ENCODE data around the gene ERC1. TPM values are rescaled to one million over a fixed set of nuclear protein-coding genes. Genes with fewer than 3 reads are reported as not detected.

The ERC1 gene
- polyA plus RNA-seq, 1 donor = 17.5 TPM

- no peak overlapping the region for H3K4me3 ChIP-seq (ENCODE audit: low read length)
- WGBS (ENCODE audit: insufficient coverage, low lambda C conversion rate) = 100% methylated on average over 1 of the region's 5 CpGs
These were observed 291.8 kb downstream of the ERC1 start for GRCh38 chr12:1282670-1283315.

DNA sequence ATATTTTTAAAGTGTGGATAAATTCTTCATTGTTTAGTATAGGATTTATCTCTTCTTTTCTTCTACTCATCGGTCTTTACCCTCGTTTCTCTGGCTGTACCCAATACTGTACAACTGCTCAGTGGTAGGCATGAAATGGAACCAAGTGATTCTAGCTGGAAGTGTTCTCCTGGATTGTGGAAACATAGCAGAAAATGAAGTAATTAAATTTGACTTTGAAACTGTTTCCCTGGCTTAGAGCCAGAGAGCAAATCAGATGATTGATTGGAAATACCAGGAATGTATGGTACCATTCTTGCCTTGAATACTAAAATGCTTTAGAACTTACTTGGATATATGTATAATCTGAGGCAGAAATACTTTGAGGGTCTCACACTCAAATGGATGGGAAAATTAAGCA is 292.3 kb downstream of the ERC1 start:
- Histone ChIP-seq H3K27ac (ENCODE audit: low read length) (no peak overlapping the region), H3K27me3 (ENCODE audit: control insufficient read depth, insufficient read depth, low read length) (no peaks in the 10 kb centered on the region), H3K4me3 (ENCODE audit: low read length) (no peak overlapping the region), H3K9me3 (ENCODE audit: control insufficient read depth, low read depth, low read length) (no peaks in the 10 kb centered on the region), H3K36me3 (ENCODE audit: control insufficient read depth, insufficient read depth, low read length) (no peaks in the 10 kb centered on the region), H3K4me1 (ENCODE audit: control insufficient read depth, insufficient read depth, low read length) (no peaks in the 10 kb centered on the region)
- DNase-seq = no peak
- WGBS (ENCODE audit: insufficient coverage, low lambda C conversion rate) = no CpG with 5 or more reads among the region's 2 CpGs

More at GRCh38 chr12:1282670-1283315, 291.8 kb downstream of the ERC1 start:
- H3K4me1 ChIP-seq (ENCODE audit: control insufficient read depth, insufficient read depth, low read length) = no peaks in the 10 kb centered on the region
- H3K27me3 ChIP-seq (ENCODE audit: control insufficient read depth, insufficient read depth, low read length) = no peaks in the 10 kb centered on the region
- DNase-seq = no peak
- no peaks in the 10 kb centered on the region for H3K36me3 ChIP-seq (ENCODE audit: control insufficient read depth, insufficient read depth, low read length)
- H3K27ac ChIP-seq (ENCODE audit: low read length) = no peak overlapping the region
- no peaks in the 10 kb centered on the region for H3K9me3 ChIP-seq (ENCODE audit: control insufficient read depth, low read depth, low read length)

GRCh38 chr12:1284611-1285010 is 293.6 kb downstream of the ERC1 start:
- H3K9me3 ChIP-seq (ENCODE audit: control insufficient read depth, low read depth, low read length) = no peaks in the 10 kb centered on the region
- H3K36me3 ChIP-seq (ENCODE audit: control insufficient read depth, insufficient read depth, low read length) = no peaks in the 10 kb centered on the region
- WGBS (ENCODE audit: insufficient coverage, low lambda C conversion rate) = no CpG with 5 or more reads among the region's 4 CpGs

GRCh38 chr12:1287446-1287975 is 296.5 kb downstream of the ERC1 start:
- Histone ChIP-seq H3K4me1 (ENCODE audit: control insufficient read depth, insufficient read depth, low read length) (no peaks in the 10 kb centered on the region), H3K27me3 (ENCODE audit: control insufficient read depth, insufficient read depth, low read length) (no peaks in the 10 kb centered on the region), H3K36me3 (ENCODE audit: control insufficient read depth, insufficient read depth, low read length) (peaks cover 6% of the 10 kb centered on the region), H3K9me3 (ENCODE audit: control insufficient read depth, low read depth, low read length) (no peaks in the 10 kb centered on the region), H3K4me3 (ENCODE audit: low read length) (no peak overlapping the region), H3K27ac (ENCODE audit: low read length) (no peak overlapping the region)
- DNase-seq = no peak
- 100% methylated on average over 1 of the region's 3 CpGs for WGBS (ENCODE audit: insufficient coverage, low lambda C conversion rate)

More at GRCh38 chr12:1284611-1285010, 293.6 kb downstream of the ERC1 start:
- Histone ChIP-seq H3K4me3 (ENCODE audit: low read length) (no peak overlapping the region), H3K27ac (ENCODE audit: low read length) (no peak overlapping the region), H3K4me1 (ENCODE audit: control insufficient read depth, insufficient read depth, low read length) (no peaks in the 10 kb centered on the region), H3K27me3 (ENCODE audit: control insufficient read depth, insufficient read depth, low read length) (no peaks in the 10 kb centered on the region)
- no peak for DNase-seq

DNA sequence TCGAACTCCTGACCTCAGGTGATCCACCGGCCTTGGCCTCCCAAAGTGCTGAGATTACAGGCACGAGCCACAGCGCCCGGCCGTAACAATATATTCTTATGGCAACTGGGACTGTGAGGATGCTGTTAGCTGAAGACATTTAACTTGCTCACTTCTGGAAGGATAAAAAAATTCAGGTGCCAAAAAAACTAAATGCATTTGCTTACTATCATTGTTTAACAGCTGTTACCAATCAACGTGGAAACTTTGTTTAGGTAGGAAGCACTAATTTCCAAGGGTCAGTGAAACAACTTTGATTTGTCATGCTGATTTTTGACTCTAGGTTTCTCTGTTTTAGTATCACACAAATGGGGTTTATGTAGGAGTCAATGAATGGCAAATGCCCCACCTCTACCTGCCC is 297.3 kb downstream of the ERC1 start:
- no peaks in the 10 kb centered on the region for H3K4me1 ChIP-seq (ENCODE audit: control insufficient read depth, insufficient read depth, low read length)
- DNase-seq = no peak
- H3K27me3 ChIP-seq (ENCODE audit: control insufficient read depth, insufficient read depth, low read length) = no peaks in the 10 kb centered on the region
- no CpG with 5 or more reads among the region's 7 CpGs for WGBS (ENCODE audit: insufficient coverage, low lambda C conversion rate)
- no peak overlapping the region for H3K4me3 ChIP-seq (ENCODE audit: low read length)
- no peaks in the 10 kb centered on the region for H3K9me3 ChIP-seq (ENCODE audit: control insufficient read depth, low read depth, low read length)
- peaks cover 6% of the 10 kb centered on the region for H3K36me3 ChIP-seq (ENCODE audit: control insufficient read depth, insufficient read depth, low read length)
- no peak overlapping the region for H3K27ac ChIP-seq (ENCODE audit: low read length)

GRCh38 chr12:1289371-1290155 is 298.5 kb downstream of the ERC1 start:
- no peaks in the 10 kb centered on the region for H3K27me3 ChIP-seq (ENCODE audit: control insufficient read depth, insufficient read depth, low read length)
- H3K4me1 ChIP-seq (ENCODE audit: control insufficient read depth, insufficient read depth, low read length) = no peaks in the 10 kb centered on the region
- 83% methylated on average over 4 of the region's 7 CpGs for WGBS (ENCODE audit: insufficient coverage, low lambda C conversion rate)
- no peaks in the 10 kb centered on the region for H3K9me3 ChIP-seq (ENCODE audit: control insufficient read depth, low read depth, low read length)
- no peak overlapping the region for H3K27ac ChIP-seq (ENCODE audit: low read length)
- no peak for DNase-seq
- H3K4me3 ChIP-seq (ENCODE audit: low read length) = no peak overlapping the region
- H3K36me3 ChIP-seq (ENCODE audit: control insufficient read depth, insufficient read depth, low read length) = peaks cover 6% of the 10 kb centered on the region

- DNase-seq = no peak
- Histone ChIP-seq H3K4me3 (ENCODE audit: low read length) (no peak overlapping the region), H3K4me1 (ENCODE audit: control insufficient read depth, insufficient read depth, low read length) (no peaks in the 10 kb centered on the region), H3K27ac (ENCODE audit: low read length) (no peak overlapping the region), H3K27me3 (ENCODE audit: control insufficient read depth, insufficient read depth, low read length) (no peaks in the 10 kb centered on the region), H3K36me3 (ENCODE audit: control insufficient read depth, insufficient read depth, low read length) (peaks cover 10% of the 10 kb centered on the region), H3K9me3 (ENCODE audit: control insufficient read depth, low read depth, low read length) (no peaks in the 10 kb centered on the region)
- WGBS (ENCODE audit: insufficient coverage, low lambda C conversion rate) = 94% methylated on average over 3 of the region's 3 CpGs
These were observed 299.7 kb downstream of the ERC1 start for GRCh38 chr12:1290716-1291115.

DNA sequence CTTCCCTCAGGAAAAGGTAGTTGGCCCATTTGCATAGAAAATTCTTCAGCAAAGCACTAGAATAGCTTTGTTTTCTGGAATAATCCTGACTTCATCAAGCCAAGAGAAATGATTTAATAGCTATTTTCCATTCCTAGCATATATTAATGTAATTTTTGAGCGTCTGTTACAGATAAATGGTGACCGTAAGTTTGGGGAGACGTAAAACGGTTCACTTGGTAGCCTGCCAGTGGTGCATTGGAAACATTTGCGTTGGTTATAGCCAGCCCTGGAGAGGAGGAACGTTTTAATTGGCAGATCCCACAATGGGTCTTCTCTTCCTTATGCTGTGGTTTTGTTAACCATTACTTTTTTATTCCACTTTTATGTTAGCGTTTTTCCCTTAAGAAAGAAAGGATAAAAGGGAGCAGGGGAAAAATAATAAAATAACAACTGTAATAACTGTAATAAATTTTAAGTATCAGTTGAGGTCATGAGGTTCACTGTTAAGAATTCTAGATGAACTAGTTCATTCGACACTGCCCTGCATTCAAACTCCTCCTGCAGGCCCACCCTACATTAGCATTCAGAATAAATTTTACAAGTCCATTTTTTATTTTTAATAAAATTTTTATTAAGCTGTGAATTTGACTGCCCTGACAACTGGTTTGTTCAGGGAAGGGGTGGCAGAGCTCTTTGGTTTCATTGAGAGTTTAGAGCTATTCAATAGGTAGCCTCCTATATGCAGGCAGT is 300.7 kb downstream of the ERC1 start:
- no peak overlapping the region for H3K4me3 ChIP-seq (ENCODE audit: low read length)
- no peak overlapping the region for H3K27ac ChIP-seq (ENCODE audit: low read length)
- H3K4me1 ChIP-seq (ENCODE audit: control insufficient read depth, insufficient read depth, low read length) = no peaks in the 10 kb centered on the region
- no peaks in the 10 kb centered on the region for H3K9me3 ChIP-seq (ENCODE audit: control insufficient read depth, low read depth, low read length)
- 77% methylated on average over 6 of the region's 8 CpGs for WGBS (ENCODE audit: insufficient coverage, low lambda C conversion rate)
- peaks cover 10% of the 10 kb centered on the region for H3K36me3 ChIP-seq (ENCODE audit: control insufficient read depth, insufficient read depth, low read length)
- peak in 1 of 2 donors; percentile 4 for DNase-seq
- H3K27me3 ChIP-seq (ENCODE audit: control insufficient read depth, insufficient read depth, low read length) = no peaks in the 10 kb centered on the region

DNA sequence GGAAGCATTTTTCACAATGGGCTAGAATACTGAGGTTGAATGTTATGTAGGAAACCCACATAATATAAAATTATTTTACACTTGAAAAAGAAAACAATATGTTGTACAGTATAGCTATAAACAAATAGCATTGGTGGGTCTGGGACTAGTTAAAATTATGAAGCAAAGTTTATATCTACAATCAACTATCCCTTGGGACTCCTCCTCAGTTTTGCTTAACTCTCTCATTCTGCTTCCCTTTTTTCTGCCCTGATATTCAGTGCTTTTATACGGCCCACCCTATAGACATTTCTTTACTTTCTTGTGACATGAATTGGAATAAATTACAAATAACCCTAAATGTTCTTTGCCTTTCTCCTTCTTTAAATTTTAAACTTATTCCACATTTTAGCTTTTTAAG is 302.9 kb downstream of the ERC1 start:
- DNase-seq = no peak
- Histone ChIP-seq H3K36me3 (ENCODE audit: control insufficient read depth, insufficient read depth, low read length) (peaks cover 12% of the 10 kb centered on the region), H3K27me3 (ENCODE audit: control insufficient read depth, insufficient read depth, low read length) (no peaks in the 10 kb centered on the region), H3K9me3 (ENCODE audit: control insufficient read depth, low read depth, low read length) (no peaks in the 10 kb centered on the region), H3K4me1 (ENCODE audit: control insufficient read depth, insufficient read depth, low read length) (no peaks in the 10 kb centered on the region), H3K4me3 (ENCODE audit: low read length) (no peak overlapping the region), H3K27ac (ENCODE audit: low read length) (no peak overlapping the region)
- WGBS (ENCODE audit: insufficient coverage, low lambda C conversion rate) = 82% methylated on average over 1 of the region's 1 CpG

GRCh38 chr12:1297206-1297605 is 306.2 kb downstream of the ERC1 start:
- Histone ChIP-seq H3K27me3 (ENCODE audit: control insufficient read depth, insufficient read depth, low read length) (no peaks in the 10 kb centered on the region), H3K9me3 (ENCODE audit: control insufficient read depth, low read depth, low read length) (peaks cover 5% of the 10 kb centered on the region), H3K36me3 (ENCODE audit: control insufficient read depth, insufficient read depth, low read length) (peaks cover 6% of the 10 kb centered on the region), H3K4me1 (ENCODE audit: control insufficient read depth, insufficient read depth, low read length) (no peaks in the 10 kb centered on the region), H3K27ac (ENCODE audit: low read length) (no peak overlapping the region), H3K4me3 (ENCODE audit: low read length) (no peak overlapping the region)
- DNase-seq = no peak
- WGBS (ENCODE audit: insufficient coverage, low lambda C conversion rate) = 100% methylated on average over 1 of the region's 3 CpGs
